ENCODE data around the gene HTR3D.

DNA sequence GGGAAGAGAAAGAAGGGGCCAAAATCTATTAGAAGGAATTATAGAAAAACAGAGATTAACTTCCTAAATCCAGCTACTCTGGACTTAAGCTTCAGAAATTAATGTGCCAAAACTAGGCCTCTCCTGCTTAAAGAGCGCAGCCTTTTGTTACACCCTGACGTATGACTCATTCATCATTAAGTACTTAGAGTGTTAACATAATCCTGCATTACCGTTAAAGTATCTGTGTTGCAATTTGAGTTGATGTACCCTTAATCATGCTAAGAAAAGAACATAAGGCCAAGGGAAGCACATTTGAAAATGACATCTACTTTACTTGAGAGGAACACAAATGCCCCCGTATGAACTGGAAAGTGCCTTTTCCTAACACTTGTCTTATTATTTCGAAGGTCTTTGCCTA lies 7.9 kb downstream of the HTR3D start:
- TF ChIP-seq, protein P1, sequence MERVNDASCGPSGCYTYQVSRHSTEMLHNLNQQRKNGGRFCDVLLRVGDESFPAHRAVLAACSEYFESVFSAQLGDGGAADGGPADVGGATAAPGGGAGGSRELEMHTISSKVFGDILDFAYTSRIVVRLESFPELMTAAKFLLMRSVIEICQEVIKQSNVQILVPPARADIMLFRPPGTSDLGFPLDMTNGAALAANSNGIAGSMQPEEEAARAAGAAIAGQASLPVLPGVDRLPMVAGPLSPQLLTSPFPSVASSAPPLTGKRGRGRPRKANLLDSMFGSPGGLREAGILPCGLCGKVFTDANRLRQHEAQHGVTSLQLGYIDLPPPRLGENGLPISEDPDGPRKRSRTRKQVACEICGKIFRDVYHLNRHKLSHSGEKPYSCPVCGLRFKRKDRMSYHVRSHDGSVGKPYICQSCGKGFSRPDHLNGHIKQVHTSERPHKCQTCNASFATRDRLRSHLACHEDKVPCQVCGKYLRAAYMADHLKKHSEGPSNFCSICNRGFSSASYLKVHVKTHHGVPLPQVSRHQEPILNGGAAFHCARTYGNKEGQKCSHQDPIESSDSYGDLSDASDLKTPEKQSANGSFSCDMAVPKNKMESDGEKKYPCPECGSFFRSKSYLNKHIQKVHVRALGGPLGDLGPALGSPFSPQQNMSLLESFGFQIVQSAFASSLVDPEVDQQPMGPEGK (CRISPR knock-in tag; IDR thresholded peaks at IDR 0.05; ENCODE audit: borderline replicate concordance), result no peak
- TF ChIP-seq ZFP30 (CRISPR knock-in tag; IDR thresholded peaks at IDR 0.05), result no peak
- TF ChIP-seq, protein P2, sequence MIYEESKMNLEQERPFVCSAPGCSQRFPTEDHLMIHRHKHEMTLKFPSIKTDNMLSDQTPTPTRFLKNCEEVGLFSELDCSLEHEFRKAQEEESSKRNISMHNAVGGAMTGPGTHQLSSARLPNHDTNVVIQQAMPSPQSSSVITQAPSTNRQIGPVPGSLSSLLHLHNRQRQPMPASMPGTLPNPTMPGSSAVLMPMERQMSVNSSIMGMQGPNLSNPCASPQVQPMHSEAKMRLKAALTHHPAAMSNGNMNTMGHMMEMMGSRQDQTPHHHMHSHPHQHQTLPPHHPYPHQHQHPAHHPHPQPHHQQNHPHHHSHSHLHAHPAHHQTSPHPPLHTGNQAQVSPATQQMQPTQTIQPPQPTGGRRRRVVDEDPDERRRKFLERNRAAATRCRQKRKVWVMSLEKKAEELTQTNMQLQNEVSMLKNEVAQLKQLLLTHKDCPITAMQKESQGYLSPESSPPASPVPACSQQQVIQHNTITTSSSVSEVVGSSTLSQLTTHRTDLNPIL (CRISPR knock-in tag; IDR thresholded peaks at IDR 0.05; ENCODE audit: low read depth), result no peak
- TF ChIP-seq, protein P3, sequence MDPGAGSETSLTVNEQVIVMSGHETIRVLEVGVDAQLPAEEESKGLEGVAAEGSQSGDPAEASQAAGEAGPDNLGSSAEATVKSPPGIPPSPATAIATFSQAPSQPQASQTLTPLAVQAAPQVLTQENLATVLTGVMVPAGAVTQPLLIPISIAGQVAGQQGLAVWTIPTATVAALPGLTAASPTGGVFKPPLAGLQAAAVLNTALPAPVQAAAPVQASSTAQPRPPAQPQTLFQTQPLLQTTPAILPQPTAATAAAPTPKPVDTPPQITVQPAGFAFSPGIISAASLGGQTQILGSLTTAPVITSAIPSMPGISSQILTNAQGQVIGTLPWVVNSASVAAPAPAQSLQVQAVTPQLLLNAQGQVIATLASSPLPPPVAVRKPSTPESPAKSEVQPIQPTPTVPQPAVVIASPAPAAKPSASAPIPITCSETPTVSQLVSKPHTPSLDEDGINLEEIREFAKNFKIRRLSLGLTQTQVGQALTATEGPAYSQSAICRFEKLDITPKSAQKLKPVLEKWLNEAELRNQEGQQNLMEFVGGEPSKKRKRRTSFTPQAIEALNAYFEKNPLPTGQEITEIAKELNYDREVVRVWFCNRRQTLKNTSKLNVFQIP (CRISPR knock-in tag; IDR thresholded peaks at IDR 0.05; ENCODE audit: borderline replicate concordance, low read depth), result no peak
- no peak for TF ChIP-seq ARNTL (CRISPR knock-in tag; IDR thresholded peaks at IDR 0.05; ENCODE audit: borderline replicate concordance, low read depth)
- TF ChIP-seq, protein P4, sequence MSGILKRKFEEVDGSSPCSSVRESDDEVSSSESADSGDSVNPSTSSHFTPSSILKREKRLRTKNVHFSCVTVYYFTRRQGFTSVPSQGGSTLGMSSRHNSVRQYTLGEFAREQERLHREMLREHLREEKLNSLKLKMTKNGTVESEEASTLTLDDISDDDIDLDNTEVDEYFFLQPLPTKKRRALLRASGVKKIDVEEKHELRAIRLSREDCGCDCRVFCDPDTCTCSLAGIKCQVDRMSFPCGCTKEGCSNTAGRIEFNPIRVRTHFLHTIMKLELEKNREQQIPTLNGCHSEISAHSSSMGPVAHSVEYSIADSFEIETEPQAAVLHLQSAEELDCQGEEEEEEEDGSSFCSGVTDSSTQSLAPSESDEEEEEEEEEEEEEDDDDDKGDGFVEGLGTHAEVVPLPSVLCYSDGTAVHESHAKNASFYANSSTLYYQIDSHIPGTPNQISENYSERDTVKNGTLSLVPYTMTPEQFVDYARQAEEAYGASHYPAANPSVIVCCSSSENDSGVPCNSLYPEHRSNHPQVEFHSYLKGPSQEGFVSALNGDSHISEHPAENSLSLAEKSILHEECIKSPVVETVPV (CRISPR knock-in tag; IDR thresholded peaks at IDR 0.05), result no peak
- no peak for TF ChIP-seq GLIS3 (CRISPR knock-in tag; IDR thresholded peaks at IDR 0.05)
- TF ChIP-seq BACH2 (CRISPR knock-in tag; IDR thresholded peaks at IDR 0.05; ENCODE audit: borderline replicate concordance), result no peak
- no peak for TF ChIP-seq ISL1 (CRISPR knock-in tag; IDR thresholded peaks at IDR 0.05)
- TF ChIP-seq SNAI2 (CRISPR knock-in tag; IDR thresholded peaks at IDR 0.05), result no peak
- TF ChIP-seq PPARA (CRISPR knock-in tag; IDR thresholded peaks at IDR 0.05; ENCODE audit: borderline replicate concordance), result no peak
- no peak for TF ChIP-seq ESRRG (CRISPR knock-in tag; IDR thresholded peaks at IDR 0.05)
- no peak for TF ChIP-seq ZFP3 (CRISPR knock-in tag; IDR thresholded peaks at IDR 0.05)

All from SK-N-SH treated with all-trans-retinoic acid at 6 μM for 48 hours (cell line).